ENCODE measurements around the gene ANKRD18B.
"Not testable (repeated sequence)": the region's sequence is repeated elsewhere in the genome, so short reads cannot be mapped to it uniquely, and the experiment has no call there.

- TF ChIP-seq CTCF (conservative IDR thresholded peaks at IDR 0.05); EZH2 (IDR thresholded peaks at IDR 0.05; ENCODE audit: low read depth): not testable (repeated sequence)
Observed at GRCh38 chr9:33582686-33583085, 58.6 kb downstream of the ANKRD18B start.
